NB4 (cell line): ENCODE measurements around the gene WDR48.

Experiments used
- CTCF ChIP-seq: IDR thresholded peaks from one replicate; pipeline ENCODE4 v1.5.1; 2012; ENCODE audit warnings: low read depth, low read length
- MAX ChIP-seq: IDR thresholded peaks from 2 replicates; pipeline ENCODE4 v1.6.1; 2011; ENCODE audit warnings: low read depth, low read length

- TF ChIP-seq CTCF = no peak
- no peak for TF ChIP-seq MAX
Measured at GRCh38 chr3:39082666-39083313, 31.0 kb downstream of the WDR48 start.
